OCI-LY1 (cell line): ENCODE results near the gene SLC29A1.

Experiments
- CTCF ChIP-seq: fragments of 200-600 bp; sonication (generic), shearing (Covaris generic); IDR thresholded peaks from 2 replicates; pipeline ENCODE4 v1.5.1; 2017; ENCODE audit warnings: mild to moderate bottlenecking, antibody characterized with exemption, low read length, moderate library complexity, mixed read lengths
- EZH2 ChIP-seq: fragments of 200-600 bp; sonication (generic), shearing (Covaris generic); IDR thresholded peaks from 2 replicates; pipeline ENCODE4 v1.8.0; 2017; ENCODE audit warnings: borderline replicate concordance, mixed run types, mild to moderate bottlenecking, antibody characterized with exemption, low read length, moderate library complexity, mixed read lengths

- TF ChIP-seq CTCF = no peak
- no peak for TF ChIP-seq EZH2
Observed at GRCh38 chr6:44255871-44256774, 32.7 kb downstream of the SLC29A1 start.
